B cell (primary cell): ENCODE data around the gene SCMH1. TPM values are rescaled to one million over a fixed set of nuclear protein-coding genes. Genes with fewer than 3 reads are reported as not detected.

ENCODE experiments used
- ATAC-seq: fragments of 200-7000 bp; cut with Tn5 transposase; one replicate; pipeline ENCODE4 v1.10.0; 2021; ENCODE audit warnings: low read depth, mild to moderate bottlenecking, moderate number of reproducible peaks, moderate library complexity
- CTCF ChIA-PET: fragments of 350-600 bp; sonication (Branson Sonifier 250); formaldehyde crosslinking; loops from one replicate; lab custom pipeline; 2021; ENCODE audit warnings: antibody characterized with exemption, inconsistent platforms; lab: Charles Lee
- POLR2A ChIA-PET: fragments of 350-600 bp; sonication (Branson Sonifier 250); formaldehyde crosslinking; loops from one replicate; lab custom pipeline; 2021; ENCODE audit warnings: antibody characterized with exemption; lab: Charles Lee
- DNase-seq: peaks from one replicate; pipeline ENCODE4 v3.0.0; 2013
- H2AFZ ChIP-seq: 2 replicates; pipeline ENCODE4 v1.6.1; 2012; ENCODE audit warnings: mild to moderate bottlenecking, low read depth, low read length; ENCODE audit not compliant: insufficient read depth, poor library complexity, severe bottlenecking
- H3K27ac ChIP-seq, 2 donors: 1 replicate in 1 of 2; 2 replicates in 1 of 2; pipeline ENCODE4 v1.5.1; 2012 to 2013; ENCODE audit warnings: low read length in 2 of 2, mild to moderate bottlenecking in 2 of 2, moderate library complexity in 1 of 2
- H3K27me3 ChIP-seq, 4 experiments: fragments of 200-600 bp in 1 of 4; sonication (generic) in 1 of 4; replicated peaks in 1 of 4; 1 replicate in 2 of 4; 2 replicates in 2 of 4; pipeline versions ENCODE4 v1.6.1 to v1.7.0; 2013 to 2016; ENCODE audit warnings: low read length in 3 of 4, mild to moderate bottlenecking in 2 of 4, mixed read lengths in 1 of 4, moderate library complexity in 1 of 4; ENCODE audit not compliant: insufficient read depth in 4 of 4, control insufficient read depth in 3 of 4; ENCODE audit errors: control extremely low read depth in 1 of 4
- H3K36me3 ChIP-seq, 2 experiments: replicated peaks in 1 of 2; 1 replicate in 1 of 2; 2 replicates in 1 of 2; pipeline versions ENCODE4 v1.6.1 to v1.7.1; 2013; ENCODE audit warnings: low read length in 1 of 2; ENCODE audit not compliant: insufficient read depth in 2 of 2, control insufficient read depth in 1 of 2; ENCODE audit errors: control extremely low read depth in 1 of 2, extremely low read depth in 1 of 2
- H3K4me1 ChIP-seq, 2 donors: fragments of 200-600 bp in 1 of 2; sonication (generic) in 1 of 2; 1 replicate in 1 of 2; 2 replicates in 1 of 2; pipeline versions ENCODE4 v1.5.1 to v1.6.1; 2013 to 2017; ENCODE audit warnings: low read length in 2 of 2; ENCODE audit not compliant: control insufficient read depth in 2 of 2, insufficient read depth in 2 of 2
- H3K4me2 ChIP-seq: replicated peaks from 2 replicates; pipeline ENCODE3; 2012; ENCODE audit warnings: mild to moderate bottlenecking, low read depth, low read length; ENCODE audit not compliant: poor library complexity, severe bottlenecking
- H3K4me3 ChIP-seq, 5 experiments: fragments of 200-600 bp in 1 of 5; sonication (generic) in 1 of 5; 1 replicate in 3 of 5; 2 replicates in 2 of 5; pipeline versions ENCODE4 v1.5.1 to v1.7.0; 2011 to 2016; ENCODE audit warnings: low read length in 4 of 5, mild to moderate bottlenecking in 4 of 5, low read depth in 2 of 5, control low read depth in 1 of 5, moderate library complexity in 1 of 5; ENCODE audit not compliant: insufficient read depth in 1 of 5; ENCODE audit errors: control extremely low read depth in 1 of 5, extremely low read depth in 1 of 5
- H3K79me2 ChIP-seq: fragments of 200-600 bp; sonication (generic); one replicate; pipeline ENCODE4 v1.6.0; 2016; ENCODE audit warnings: low read length; ENCODE audit not compliant: control insufficient read depth, insufficient read depth
- H3K9ac ChIP-seq: fragments of 200-600 bp; sonication (generic); 2 replicates; pipeline ENCODE4 v1.6.1; 2017; ENCODE audit warnings: mild to moderate bottlenecking, low read length, moderate library complexity
- H3K9me3 ChIP-seq, 3 donors: one replicate each; pipeline versions ENCODE4 v1.6.1 to v1.7.1; 2013; ENCODE audit warnings: low read length in 2 of 3; ENCODE audit not compliant: control insufficient read depth in 2 of 3, insufficient read depth in 1 of 3; ENCODE audit errors: control extremely low read depth in 1 of 3
- H4K20me1 ChIP-seq: 2 replicates; pipeline ENCODE4 v1.6.0; 2012; ENCODE audit warnings: mild to moderate bottlenecking, low read length; ENCODE audit not compliant: insufficient read depth, control insufficient read depth, poor library complexity, severe bottlenecking
- H3K27ac Mint-ChIP-seq: one replicate; pipeline ENCODE4 v1.8.0; 2021; ENCODE audit warnings: mixed read lengths
- H3K27me3 Mint-ChIP-seq: one replicate; pipeline ENCODE4 v1.8.0; 2021; ENCODE audit warnings: mixed read lengths
- H3K4me1 Mint-ChIP-seq: one replicate; pipeline ENCODE4 v1.8.0; 2021; ENCODE audit warnings: mixed read lengths
- H3K4me3 Mint-ChIP-seq: one replicate; pipeline ENCODE4 v1.8.0; 2021; ENCODE audit warnings: mixed read lengths
- H3K9me3 Mint-ChIP-seq: one replicate; pipeline ENCODE4 v1.8.0; 2022; ENCODE audit warnings: mixed read lengths; ENCODE audit not compliant: insufficient read depth
- EZH2 ChIP-seq: IDR thresholded peaks from 2 replicates; pipeline ENCODE4 v1.6.1; 2012; ENCODE audit warnings: borderline replicate concordance, low read depth, mild to moderate bottlenecking, moderate library complexity, low read length; ENCODE audit not compliant: insufficient read depth, poor library complexity, severe bottlenecking
- WGBS: methylation state at CpG from one replicate; pipeline ENCODE4 v1.1.5; 2013; ENCODE audit warnings: missing lambda C conversion rate; ENCODE audit not compliant: insufficient coverage; 5-methylcytosine and 5-hydroxymethylcytosine counted together
- intact Hi-C: fragments of 100-400 bp; cut with micrococcal nuclease; formaldehyde crosslinking; loops from one replicate; pipeline ENCODE4 v1.10.0; 2022
- polyA plus RNA-seq: library from polyadenylated mRNA; depleted of rRNA; stranded (reverse); fragments of >200 nt; gene quantifications from 2 replicates; pipeline ENCODE4 v1.2.3, GENCODE V29; 2012
- total RNA-seq, 2 donors: library from RNA; stranded (reverse); fragments of 120-200 nt in 1 of 2; gene quantifications; 1 replicate in 1 of 2; 2 replicates in 1 of 2; pipeline versions ENCODE4 v1.2.3 to v1.2.4, GENCODE V29; 2013 to 2022
- TF ChIP-seq, protein P1 (sequence below): fragments of 200-600 bp; IDR thresholded peaks from one replicate; pipeline ENCODE4 v1.8.0; 2022; ENCODE audit warnings: antibody characterized with exemption, mild to moderate bottlenecking

Gene SCMH1
- total and polyA plus RNA-seq, 2 donors (not counting 1 experiment from before 2014, with no cell fraction given), result 29.4 to 33.3 TPM

DNA sequence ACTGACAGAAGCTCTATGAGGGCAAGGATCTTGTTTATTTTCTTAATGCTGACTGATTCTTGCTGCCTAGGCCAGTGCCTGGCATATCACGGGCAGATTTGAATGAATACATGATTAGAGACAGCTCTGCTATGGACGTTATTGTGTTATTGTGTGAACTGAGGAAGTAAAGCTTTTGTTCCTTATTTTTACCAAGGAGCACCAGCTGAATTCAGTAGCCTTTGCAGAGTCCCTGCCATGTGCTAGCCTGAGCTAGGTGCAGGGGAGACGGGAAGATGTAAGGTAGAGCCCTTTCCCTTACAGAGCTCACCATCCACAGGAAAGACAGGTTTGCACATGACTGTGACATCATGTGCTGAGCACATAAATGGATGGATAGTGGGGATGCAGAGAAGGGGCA, 36.0 kb upstream of the SCMH1 start:
- Histone ChIP-seq H3K27ac (no peak overlapping the region), H2AFZ (no peak overlapping the region), H3K4me3 (no peak overlapping the region), H3K4me2 (no peak overlapping the region), H3K79me2 (no peaks in the 10 kb centered on the region), H4K20me1 (no peaks in the 10 kb centered on the region), H3K36me3 (no peaks in the 10 kb centered on the region), H3K4me1 (no peaks in the 10 kb centered on the region), H3K27me3 (peaks cover 0 to 5% (median 0%) of the 10 kb centered on the region in 4 experiments), H3K9me3 (no peaks in the 10 kb centered on the region), H3K9ac (no peak overlapping the region)
- DNase-seq (no peak), ATAC-seq (no peak)
- intact Hi-C loops, result no loop called here
- TF ChIP-seq EZH2, result no peak
- TF ChIP-seq, protein P1, sequence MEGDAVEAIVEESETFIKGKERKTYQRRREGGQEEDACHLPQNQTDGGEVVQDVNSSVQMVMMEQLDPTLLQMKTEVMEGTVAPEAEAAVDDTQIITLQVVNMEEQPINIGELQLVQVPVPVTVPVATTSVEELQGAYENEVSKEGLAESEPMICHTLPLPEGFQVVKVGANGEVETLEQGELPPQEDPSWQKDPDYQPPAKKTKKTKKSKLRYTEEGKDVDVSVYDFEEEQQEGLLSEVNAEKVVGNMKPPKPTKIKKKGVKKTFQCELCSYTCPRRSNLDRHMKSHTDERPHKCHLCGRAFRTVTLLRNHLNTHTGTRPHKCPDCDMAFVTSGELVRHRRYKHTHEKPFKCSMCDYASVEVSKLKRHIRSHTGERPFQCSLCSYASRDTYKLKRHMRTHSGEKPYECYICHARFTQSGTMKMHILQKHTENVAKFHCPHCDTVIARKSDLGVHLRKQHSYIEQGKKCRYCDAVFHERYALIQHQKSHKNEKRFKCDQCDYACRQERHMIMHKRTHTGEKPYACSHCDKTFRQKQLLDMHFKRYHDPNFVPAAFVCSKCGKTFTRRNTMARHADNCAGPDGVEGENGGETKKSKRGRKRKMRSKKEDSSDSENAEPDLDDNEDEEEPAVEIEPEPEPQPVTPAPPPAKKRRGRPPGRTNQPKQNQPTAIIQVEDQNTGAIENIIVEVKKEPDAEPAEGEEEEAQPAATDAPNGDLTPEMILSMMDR, result no peak
- no peaks in the 10 kb centered on the region for H3K9me3 Mint-ChIP-seq
- H3K4me1 Mint-ChIP-seq, result no peaks in the 10 kb centered on the region
- CTCF ChIA-PET, result interaction anchor here (1.1 to 1.3 kb wide), 2 partner anchors 13 to 141 kb away, joined by 3 to 4 read pairs; no protein-coding TSS in a partner anchor
- H3K4me3 Mint-ChIP-seq, result no peak overlapping the region
- WGBS, result 71% methylated on average over 3 of the region's 3 CpGs
- no peak overlapping the region for H3K27ac Mint-ChIP-seq
- POLR2A ChIA-PET, result no interaction called here
- H3K27me3 Mint-ChIP-seq, result peaks cover 13% of the 10 kb centered on the region

DNA sequence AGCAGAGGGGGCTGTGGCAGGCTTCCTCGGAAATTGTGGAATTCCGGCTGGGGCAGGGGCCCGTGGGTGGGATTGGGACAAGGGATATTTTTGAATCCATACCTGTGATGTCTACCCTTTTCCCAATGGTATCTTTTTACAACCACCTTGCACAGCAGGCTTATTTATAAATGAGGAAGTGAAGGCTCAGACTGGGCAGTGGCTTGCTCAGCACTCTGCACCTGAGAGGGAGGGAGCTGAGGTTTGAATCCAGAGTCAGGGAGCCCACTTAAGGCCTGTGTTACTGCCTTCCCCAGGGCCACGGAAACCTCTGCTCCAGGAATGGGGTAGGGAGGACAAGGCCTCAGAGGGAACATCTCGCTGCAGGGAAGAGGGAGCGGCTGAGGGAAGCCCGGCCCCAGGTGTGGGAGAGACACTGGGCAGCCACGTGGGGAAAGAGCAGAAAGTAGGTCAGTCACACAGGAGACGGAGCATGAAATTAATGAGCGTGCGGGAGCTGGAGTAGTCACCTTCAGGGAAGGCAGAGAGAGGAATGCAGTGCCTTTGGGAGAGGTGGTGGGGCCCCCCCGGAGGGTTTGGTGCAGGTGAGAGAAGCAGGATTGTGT, 35.4 kb upstream of the SCMH1 start:
- Histone ChIP-seq H3K4me1 (no peaks in the 10 kb centered on the region), H3K27me3 (peaks cover 0 to 5% (median 0%) of the 10 kb centered on the region in 4 experiments), H3K36me3 (no peaks in the 10 kb centered on the region), H4K20me1 (no peaks in the 10 kb centered on the region), H3K79me2 (no peaks in the 10 kb centered on the region), H3K27ac (no peak overlapping the region), H2AFZ (no peak overlapping the region), H3K9me3 (no peaks in the 10 kb centered on the region), H3K9ac (no peak overlapping the region), H3K4me3 (no peak overlapping the region), H3K4me2 (no peak overlapping the region)
- ATAC-seq, result no peak
- CTCF ChIA-PET, result interaction anchor here (1.1 to 1.3 kb wide), 2 partner anchors 13 to 141 kb away, joined by 3 to 4 read pairs; no protein-coding TSS in a partner anchor
- WGBS, result 81% methylated on average over 9 of the region's 12 CpGs
- DNase-seq, result no peak
- H3K9me3 Mint-ChIP-seq, result no peaks in the 10 kb centered on the region
- no peak for TF ChIP-seq EZH2
- no peak overlapping the region for H3K27ac Mint-ChIP-seq
- no peak overlapping the region for H3K4me3 Mint-ChIP-seq
- POLR2A ChIA-PET, result no interaction called here
- peaks cover 13% of the 10 kb centered on the region for H3K27me3 Mint-ChIP-seq
- H3K4me1 Mint-ChIP-seq, result no peaks in the 10 kb centered on the region
- intact Hi-C loops, result no loop called here
